GM18520 (cell line): Measurements from ENCODE around the gene CDO1.
"Not testable (repeated sequence)": the region's sequence is repeated elsewhere in the genome, so short reads cannot be mapped to it uniquely, and the experiment has no call there.

Experiments
- ATAC-seq: cut with Tn5 transposase; IDR thresholded peaks from one replicate; pipeline ENCODE4 v1.9.1; 2021; ENCODE audit not compliant: unreplicated experiment

Gene CDO1

DNA sequence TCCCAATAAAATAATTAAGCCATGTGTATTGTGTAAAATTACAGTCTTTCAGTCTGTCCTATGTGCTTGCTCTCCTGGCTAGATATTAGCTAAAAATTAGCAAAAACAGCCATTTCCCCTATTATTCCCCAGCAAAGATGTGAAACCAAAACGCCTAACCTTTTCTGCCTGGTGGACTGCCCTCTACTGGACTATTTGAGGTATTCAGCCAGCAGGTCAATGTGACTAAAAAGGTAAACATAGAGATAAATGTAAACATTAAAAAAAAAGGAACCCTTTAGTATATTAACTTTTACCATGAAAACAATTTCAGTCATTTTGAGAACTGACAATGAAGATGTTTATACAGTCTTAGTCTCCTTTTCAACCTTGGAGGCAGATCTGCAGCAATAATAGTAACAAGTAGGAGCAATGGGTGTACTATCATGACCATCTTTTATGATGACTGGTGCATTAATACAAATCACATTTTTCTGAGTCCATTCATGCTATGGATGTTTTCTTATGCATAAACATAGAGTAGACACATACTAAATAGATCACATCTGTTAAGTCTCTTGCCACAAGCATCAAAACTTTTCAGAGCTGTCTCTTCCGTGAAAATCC, 14.8 kb upstream of the CDO1 start:
- peak; percentile 54 for ATAC-seq

DNA sequence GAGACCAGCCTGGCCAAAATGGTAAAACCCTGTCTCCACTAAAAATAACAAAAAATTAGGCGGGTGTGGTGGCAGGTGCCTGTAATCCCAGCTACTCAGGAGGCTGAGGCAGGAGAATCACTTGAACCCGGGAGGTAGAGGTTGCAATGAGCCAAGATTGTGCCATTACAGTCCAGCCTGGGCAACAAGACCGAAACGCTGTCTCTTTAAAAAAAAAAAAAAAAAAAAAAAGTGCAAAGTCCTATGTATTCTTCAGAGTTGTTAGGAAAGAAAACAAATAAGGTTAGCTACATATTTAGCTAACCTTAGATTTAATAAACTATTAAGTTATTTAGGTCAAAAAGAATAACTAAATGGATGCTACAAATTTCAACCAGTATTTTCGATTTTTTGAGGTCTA, 13.5 kb upstream of the CDO1 start:
- no peak for ATAC-seq

DNA sequence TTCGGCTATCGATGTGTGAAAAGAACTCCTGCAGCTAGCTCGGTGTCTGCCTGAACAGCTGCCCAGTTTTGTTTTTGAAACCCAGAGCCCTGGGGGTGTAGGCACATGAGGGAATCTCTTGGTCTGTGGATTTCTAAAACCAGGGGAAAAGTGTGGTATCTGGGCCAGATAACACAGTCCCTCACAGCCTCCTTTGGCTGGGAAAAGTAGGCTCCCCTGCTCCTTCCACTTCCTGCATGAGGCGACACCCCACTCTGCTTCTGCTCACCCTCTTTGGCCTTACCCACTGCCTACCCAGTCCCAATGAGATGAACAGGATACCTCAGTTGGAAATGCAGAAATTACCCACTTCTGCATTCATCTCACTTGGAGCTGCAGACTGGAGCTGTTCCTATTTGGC, 9.5 kb upstream of the CDO1 start:
- ATAC-seq = no peak

DNA sequence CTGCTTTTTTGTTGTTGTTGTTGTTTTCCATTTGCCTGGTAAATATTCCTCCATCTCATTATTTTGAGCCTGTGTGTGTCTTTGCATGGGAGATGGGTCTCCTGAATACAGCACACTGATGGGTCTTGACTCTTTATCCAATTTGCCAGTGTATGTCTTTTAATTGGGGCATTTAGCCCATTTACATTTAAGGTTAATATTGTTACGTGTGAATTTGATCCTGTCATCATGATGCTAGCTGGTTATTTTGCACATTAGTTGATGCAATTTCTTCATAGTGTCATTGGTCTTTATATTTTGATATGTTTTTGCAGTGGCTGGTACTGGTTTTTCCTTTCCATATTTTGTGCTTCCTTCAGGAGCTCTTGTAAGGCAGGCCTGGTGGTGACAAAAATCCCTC, 8.5 kb upstream of the CDO1 start:
- not testable (repeated sequence) for ATAC-seq

- ATAC-seq = no peak
Observed at GRCh38 chr5:115820846-115821245, 4.4 kb upstream of the CDO1 start.

DNA sequence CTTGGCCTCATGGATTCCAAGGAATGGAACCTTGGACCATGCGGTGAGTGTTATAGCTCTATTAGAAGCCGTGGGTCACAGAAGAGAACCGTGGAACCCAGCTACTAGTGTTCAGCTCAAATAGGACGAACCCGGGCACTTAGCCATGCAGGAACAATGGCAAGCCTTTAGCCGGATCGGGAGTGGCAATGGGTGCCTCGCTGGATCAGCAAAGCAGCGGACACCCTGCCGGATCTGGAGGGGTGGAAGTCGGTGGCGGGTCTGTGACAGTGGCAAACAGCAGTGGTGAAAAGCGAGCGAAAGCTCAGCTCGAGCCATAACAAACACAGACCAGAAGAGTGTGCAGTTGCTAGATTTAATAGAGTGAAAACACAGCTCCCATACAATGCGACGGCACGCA, 2.4 kb upstream of the CDO1 start:
- ATAC-seq = no peak

- ATAC-seq = no peak
Observed at GRCh38 chr5:115817386-115817785, 927 bp upstream of the CDO1 start.

DNA sequence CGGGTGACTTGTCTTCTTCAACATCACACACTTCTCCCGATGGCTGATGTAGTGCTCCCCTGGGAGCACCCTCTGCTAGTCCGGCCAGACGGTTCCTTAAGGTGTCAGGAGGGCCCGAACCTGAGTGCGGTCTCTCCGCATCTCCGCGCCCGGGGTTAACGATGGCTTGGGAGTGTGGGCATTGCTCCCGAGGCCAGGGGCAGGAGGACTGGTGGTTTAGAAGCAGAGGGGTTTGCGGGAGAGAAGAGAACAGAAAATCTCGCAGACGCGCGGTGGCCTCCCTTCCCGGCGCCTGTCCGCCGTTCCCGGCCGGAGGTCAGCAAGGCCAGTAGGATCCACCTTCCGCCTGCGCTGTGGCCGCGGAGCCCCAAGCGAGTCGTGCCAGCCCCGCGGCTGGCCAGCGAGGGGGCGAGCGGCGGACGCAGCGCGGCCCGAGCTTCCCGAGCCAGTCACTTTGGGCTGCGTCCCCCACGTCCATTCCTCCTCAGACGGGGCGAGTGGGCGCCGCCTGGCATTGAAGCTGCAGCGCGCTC, 700 bp downstream of the CDO1 start:
- ATAC-seq = no peak

GRCh38 chr5:115815006-115815692, 1.3 kb downstream of the CDO1 start:
- ATAC-seq = no peak

DNA sequence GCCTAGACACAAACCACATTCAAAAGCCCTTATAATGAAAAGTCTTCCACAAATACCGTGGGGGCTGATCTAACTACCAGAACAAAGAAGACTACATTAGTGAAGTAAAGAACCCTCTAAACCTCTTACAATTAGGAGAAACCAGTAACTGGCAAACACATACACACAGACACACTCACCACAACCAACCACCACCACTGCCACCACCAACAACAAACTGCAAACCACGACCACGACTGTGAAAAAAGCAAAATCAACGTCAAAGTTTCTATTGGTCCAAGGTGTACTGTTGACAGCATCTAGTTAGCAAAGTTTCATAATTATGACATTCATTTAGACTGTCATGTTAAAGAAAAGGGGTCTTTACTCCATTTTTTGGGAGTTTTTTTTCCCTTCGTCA, 2.7 kb downstream of the CDO1 start:
- no peak for ATAC-seq

DNA sequence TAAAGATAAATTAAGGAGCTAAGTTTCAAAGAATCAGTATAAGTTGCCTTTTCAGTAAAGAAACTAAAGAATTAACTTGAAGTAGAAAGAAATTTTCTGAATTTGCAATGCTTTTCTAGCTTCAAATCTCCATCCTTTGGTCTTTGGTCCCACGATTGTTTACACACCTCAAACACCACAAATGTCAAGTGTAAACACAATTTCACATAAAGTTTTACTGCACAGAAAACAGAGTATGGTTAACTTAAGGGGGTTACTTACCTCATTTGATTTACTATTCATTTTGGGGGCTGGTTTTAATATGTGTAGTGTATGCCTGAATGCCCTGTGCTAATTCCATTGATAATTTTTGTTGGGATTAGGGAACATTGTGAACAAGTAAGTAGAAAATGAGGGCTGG, 4.1 kb downstream of the CDO1 start:
- ATAC-seq = no peak

DNA sequence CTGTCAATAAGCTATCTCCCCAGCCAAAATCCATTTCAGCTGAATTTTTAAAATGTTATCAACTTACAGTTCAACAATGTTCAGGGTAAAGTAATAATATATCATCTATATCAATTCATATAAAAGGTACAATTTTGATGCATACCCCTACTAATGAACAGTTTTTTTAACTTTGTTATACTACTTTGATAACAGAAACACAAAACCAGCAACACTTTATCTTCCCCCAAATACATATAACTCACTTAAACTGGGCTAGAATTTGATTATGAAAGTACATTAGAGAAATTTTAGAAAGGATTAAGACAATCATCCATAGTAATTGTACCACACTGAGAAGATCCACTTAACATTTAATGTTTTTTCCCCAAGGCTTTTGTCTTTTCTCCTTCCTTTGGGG, 5.1 kb downstream of the CDO1 start:
- ATAC-seq = no peak

DNA sequence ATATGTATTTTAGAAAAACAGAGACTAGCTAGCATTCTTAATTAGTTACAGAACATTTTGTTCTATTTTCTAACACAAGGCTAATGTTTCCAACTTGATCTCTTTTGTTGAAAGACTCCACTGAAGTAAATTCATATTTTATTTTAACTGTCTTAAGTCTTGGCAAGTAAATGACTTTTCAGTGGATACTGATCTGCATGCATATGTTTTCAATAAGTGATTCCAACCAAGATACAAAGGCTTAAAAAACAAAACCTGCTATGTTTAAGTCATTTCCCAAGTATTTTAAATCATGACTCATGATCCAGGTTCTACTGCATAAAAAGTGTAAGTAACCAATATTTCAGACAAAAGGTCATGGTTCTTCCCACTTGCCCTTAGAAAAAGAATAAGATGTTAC, 5.7 kb downstream of the CDO1 start:
- ATAC-seq = no peak

DNA sequence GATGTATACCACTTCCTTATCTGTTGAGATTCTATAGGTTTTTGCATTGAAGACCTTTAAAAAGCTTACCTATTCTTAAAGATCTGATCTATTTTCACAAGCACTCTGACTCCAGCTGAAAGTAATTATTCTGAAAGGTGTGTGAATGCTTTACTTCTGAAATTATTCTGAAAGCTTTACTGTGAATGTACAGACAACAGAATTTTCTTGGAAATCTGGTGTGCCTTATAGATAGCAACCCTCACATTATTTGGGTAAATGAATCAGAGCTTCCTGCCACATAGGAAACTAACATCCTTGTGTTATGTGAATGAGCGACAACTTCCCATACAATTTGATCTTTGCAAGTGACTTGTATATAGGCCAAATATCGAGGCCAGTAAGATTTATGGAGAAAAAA, 6.5 kb downstream of the CDO1 start:
- no peak for ATAC-seq

GRCh38 chr5:115808066-115808465, 8.4 kb downstream of the CDO1 start:
- ATAC-seq = not testable (repeated sequence)

GRCh38 chr5:115807654-115808052, 8.8 kb downstream of the CDO1 start:
- no peak for ATAC-seq

DNA sequence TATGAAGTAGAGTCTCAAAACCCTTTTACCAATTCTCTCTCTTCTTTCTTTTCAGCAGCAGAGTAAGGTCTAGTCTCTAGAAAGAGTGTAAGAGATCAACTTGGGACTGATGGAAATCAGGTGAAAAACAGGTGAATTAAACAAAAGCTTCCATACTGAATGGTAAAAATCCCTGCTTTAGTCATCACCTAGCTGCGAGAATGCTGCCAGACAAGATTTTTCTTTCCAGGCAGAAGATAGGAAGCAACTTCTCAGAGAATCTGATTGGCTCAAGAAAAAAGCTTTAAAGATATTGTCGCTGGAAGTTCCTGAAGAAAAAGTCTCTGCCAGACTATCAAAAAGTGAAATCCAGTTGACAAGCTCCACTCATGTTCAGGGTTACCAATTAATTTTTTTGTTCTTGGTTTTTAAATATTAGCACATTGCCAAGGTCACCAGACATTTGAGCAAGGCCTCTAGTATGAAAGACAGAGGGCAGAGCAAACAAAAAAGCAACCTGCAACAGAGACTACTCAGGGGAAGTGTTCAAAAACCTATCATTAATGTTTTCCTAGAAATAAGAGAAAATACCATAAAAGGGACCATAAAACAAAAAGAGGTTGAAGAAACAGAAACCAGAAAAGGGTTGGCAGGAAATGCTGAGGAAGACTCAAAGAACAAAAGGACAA, 9.3 kb downstream of the CDO1 start:
- no peak for ATAC-seq

DNA sequence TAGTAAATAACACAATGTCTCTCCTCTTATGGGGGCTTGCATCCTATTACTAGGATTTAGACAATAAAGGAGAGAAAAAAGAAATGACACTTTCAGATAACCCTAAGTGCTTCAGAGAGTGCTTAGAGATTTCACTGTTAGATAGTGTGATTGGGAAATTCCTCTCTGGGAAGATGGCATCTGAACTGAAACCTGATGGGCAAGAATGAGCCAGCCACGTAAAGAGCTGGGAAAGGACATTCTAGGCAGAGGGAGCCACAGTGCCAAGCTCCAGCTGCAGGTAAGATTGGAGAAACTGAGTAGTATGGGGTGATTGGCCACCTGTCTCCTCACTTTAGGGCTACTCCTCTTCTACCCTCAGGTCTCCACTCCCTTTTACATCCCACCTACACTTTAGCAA, 14.5 kb downstream of the CDO1 start:
- no peak for ATAC-seq

DNA sequence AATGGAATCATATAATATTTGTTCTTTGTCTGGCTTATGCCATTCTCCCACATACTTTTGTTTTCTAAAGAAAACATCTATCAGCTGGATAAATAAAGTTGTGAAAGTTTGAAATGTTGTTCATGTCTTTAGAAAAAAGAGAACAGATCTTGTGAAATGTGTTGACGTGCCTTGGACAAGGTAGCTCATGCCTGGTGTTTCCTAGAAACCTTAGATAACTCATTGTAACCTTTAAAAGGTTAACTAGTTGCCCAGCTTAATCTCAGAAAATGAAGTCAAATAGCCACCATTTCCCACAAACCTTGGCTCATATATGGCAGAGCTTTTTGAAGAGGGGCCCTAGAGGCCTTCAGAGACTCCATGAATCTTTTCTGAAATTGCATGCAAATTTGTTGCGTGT, 15.3 kb downstream of the CDO1 start:
- ATAC-seq = no peak

DNA sequence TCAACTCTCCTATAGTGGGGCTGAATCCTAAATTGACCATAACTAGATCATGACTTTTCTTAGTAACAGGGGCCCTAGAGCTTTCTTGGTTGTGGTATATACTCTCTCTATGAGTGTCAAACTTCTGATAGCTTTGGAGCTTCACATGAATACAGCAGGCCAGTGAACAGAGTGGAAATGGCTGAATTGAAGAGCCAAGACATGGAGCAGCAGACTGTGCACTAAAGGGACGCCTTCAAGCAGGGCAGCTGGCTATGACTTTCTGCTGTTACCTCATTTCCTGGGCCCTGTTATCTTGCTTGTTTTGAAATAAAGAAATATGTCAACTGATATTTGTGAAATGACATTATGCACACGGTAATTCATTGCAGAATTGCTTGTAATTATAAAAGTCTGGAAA, 16.4 kb downstream of the CDO1 start:
- no peak for ATAC-seq

GRCh38 chr5:115798252-115798651, 18.2 kb downstream of the CDO1 start:
- no peak for ATAC-seq

GRCh38 chr5:115796656-115797055, 19.8 kb downstream of the CDO1 start:
- no peak for ATAC-seq
